NOMO-1 (cell line): ENCODE measurements around the gene ASCC3.
"Not testable (repeated sequence)": the region's sequence is repeated elsewhere in the genome, so short reads cannot be mapped to it uniquely, and the experiment has no call there.

Source experiments
- DNase-seq, 2 experiments: peaks; one replicate each; lab custom pipeline; 2025; ENCODE audit not compliant: unreplicated experiment in 2 of 2; lab: John Stamatoyannopoulos, UW

Gene ASCC3

GRCh38 chr6:100880853-100881706 lies at the start of gene ASCC3:
Gene ASCC3, minus strand, starts transcription at chr6:100881329. Its CDS starts 13,332 bp downstream, at chr6:100867997.
- peak; percentile 87 to 94 for DNase-seq

GRCh38 chr6:100925749-100926148 lies 44.6 kb upstream of the ASCC3 start:
- DNase-seq, result no peak

DNA sequence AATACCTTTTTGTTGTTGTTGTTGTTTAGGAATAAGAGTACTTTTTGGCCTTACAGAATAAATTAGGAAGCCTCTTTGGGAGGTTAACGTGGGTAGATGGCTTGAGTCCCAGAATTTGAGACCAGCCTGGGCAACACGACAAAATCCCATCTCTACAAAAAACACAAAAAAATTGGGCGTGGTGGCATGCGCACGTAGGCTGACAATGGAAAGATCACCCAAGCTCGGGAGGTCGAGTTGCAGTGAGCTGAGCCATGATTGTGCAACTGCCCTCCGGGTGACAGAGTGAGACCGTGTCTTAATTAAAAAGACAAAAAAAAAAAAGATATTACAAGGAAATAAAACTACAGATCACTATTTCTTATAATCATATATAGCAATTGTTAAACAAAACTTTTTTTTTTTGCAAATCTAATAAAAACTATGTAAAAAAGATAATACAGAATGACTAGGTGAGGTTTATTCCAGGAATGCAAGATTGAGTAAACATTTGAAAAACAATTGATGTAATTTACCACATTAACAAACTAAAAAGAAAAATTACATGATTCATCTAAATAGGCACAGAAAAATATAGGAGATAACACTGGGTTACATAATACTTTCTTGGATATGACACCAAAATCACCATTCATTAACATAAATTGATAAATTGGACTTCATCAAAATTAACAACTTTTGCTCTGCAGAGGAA lies 43.6 kb upstream of the ASCC3 start:
- DNase-seq, result no peak

DNA sequence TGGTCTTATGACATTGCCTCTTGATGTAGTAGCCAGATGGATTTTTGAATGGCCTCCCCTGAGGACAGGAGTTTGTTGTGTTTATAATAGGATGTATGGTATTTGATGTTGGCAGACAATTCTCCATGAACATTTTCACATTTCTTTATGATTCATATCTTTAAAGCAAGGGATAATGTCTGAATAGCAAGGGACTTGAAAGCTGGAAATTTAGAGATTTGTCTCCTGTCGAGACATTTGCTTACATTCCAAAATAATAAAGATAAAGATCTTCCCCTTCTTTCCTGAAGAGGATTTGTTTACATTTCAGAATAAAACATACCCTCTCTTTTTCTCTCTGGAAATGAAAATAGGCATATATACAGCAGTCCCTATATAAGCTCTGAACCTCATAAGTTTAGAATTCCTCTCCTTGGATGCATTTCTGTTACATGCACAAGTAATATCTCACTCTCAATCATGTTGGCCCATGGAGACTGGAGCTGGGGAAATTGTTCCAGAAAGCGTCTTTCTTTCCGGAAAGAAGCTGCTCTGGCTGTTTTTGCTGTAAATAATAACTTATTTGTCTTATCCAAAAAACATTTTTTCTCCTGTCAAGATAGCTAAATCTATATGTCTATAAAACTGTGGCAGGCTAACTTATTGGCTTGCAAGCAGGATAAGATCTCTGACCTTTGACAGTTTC lies 42.5 kb upstream of the ASCC3 start:
- no peak for DNase-seq

DNA sequence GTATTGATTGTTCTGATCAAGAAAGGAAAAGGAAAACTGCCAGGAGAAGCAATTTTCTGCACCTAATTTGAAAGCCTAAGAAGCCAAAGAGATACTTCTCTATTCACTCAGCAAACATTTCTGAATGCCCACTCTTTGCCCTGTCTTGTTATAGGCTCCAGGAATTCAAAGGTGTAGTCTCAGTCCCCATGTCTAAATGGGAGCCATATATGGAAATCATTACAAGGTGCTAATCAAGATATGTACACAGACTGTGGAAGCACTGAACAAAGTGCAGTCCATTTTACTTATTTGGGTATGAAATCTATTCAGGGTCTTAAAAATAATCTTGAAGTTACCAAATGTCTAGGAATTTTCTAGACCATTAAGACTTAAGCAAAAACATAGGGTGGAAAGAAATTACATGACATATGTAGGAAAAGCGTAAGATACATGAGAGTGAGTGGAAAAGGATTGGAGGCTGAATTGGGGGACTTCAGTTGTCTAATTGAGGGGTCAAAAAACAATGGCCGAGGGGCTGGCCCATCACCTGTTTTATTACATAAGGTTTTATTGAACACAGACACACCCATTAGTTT lies 39.0 kb upstream of the ASCC3 start:
- DNase-seq, result no peak

GRCh38 chr6:100918152-100918551 lies 37.0 kb upstream of the ASCC3 start:
- DNase-seq, result no peak

DNA sequence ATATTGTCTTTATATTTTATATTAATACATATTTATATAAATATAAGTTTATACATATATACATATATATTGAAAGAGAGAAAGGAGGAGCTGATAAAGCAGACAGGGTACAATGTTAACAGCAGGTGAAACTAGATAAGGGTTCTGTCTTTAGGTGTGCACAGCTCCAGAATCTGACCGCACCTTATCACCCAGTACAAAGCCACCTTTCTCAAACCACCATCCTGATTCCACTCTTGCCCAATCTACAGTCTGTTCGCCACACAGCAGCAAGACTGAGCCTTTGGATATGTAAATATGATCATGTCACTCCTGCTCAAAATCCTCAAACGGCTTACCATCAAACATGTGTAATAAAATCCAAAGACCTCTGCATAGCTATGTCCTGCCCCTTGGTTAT lies 34.7 kb upstream of the ASCC3 start:
- no peak for DNase-seq

- no peak for DNase-seq
Observed at GRCh38 chr6:100913400-100914276, 32.5 kb upstream of the ASCC3 start.

DNA sequence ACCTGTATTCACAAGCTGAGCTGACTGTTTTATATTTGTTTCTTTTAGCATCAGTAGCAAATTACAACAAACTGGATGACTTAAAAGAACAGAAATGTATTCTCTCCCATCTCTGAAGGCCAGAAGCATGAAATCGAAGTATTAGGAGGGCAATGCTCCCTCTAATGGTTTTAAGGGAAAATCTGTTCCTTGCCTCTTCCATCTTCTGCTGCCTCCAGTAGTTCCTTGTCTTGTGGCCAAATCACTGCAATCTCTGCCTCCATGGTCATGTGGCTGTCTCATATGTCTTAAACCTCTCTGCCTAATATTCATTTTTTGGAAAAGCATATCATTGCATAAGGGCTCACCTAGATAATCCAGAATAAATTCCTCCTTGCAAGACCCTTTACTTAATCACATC lies 25.2 kb upstream of the ASCC3 start:
- no peak for DNase-seq

DNA sequence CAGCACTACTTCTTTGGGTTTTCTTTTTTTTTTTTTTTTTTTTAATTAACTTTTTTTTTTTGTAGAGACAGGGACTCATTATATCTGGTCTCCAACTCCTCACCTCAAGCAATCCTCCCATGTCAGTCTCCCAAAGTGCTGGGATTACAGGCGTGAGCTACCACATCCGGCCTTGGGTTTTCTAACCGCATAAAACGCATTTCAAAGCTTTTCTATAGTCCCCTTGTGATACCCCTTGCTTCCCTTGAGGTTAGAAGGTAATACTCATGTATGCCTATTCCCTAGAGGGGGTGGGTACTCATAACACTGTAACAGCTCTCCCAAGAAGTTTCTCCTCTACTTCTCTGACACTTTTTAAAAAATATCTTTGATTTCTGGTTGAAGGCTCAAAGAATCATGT lies 23.9 kb upstream of the ASCC3 start:
- DNase-seq, result no peak

DNA sequence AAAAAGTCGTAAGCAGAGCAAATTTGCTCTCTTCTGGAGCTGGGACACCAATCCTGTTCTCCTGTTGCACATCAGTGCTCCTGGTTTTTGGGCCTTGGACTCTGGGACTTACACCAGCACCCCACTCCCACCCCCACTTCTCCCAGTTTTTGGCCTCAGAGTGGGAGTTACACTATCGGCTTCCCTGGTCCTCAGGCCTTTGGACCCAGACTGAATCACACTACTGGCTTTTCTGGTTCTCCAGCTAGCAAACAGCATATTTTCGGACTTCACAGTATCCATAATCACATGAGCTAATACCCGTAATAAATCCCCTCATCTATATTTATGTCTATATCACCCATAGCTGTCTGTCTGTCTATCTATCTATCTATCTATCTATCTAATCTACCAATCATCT lies 23.2 kb upstream of the ASCC3 start:
- no peak for DNase-seq

- DNase-seq, result no peak
Observed at GRCh38 chr6:100901582-100901981, 20.5 kb upstream of the ASCC3 start.

GRCh38 chr6:100899202-100899601 lies 18.1 kb upstream of the ASCC3 start:
- DNase-seq, result no peak

DNA sequence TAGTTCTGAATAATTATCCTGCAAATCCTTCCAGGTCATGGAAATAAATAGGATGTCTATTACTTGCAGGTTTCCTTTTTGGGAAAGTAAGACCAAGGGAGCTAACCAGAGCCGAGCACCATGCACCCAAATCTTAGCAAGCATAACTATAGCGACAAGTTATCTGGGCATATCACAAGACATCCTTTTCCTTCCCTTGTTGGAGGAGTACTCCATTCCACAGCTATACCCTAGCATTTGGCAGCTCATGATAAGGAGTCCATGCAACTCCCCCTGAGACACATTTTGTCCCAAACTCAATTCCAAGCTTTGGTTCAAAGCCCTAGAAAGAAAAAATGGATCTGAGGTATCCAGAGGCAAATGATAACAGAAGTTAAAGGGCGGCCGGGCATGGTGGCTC lies 16.5 kb upstream of the ASCC3 start:
- DNase-seq, result no peak

- no peak for DNase-seq
Observed at GRCh38 chr6:100893743-100894142, 12.6 kb upstream of the ASCC3 start.

- DNase-seq, result no peak
Observed at GRCh38 chr6:100892693-100893092, 11.6 kb upstream of the ASCC3 start.

- DNase-seq, result no peak
Observed at GRCh38 chr6:100892116-100892515, 11.0 kb upstream of the ASCC3 start.

- DNase-seq, result no peak
Observed at GRCh38 chr6:100891079-100891478, 9.9 kb upstream of the ASCC3 start.

DNA sequence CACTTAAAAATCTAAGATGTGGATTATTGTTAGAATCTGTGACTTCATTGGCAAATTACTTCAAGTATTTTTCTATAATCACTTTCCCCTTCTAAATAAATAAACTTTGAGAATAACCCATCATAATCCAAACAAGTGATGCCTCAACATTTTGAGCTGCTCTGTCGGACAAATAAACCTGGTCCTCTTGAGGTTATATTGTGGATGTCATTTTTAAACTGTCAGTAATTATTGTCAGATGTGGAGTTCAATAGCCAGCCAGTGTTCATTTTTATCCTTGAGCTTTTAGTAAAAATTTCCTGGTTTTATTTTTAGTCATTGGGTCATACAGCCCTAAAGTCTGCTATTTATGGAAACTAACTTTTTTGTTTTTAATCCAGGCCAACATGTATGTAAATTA lies 9.5 kb upstream of the ASCC3 start:
- DNase-seq, result not testable (repeated sequence)

DNA sequence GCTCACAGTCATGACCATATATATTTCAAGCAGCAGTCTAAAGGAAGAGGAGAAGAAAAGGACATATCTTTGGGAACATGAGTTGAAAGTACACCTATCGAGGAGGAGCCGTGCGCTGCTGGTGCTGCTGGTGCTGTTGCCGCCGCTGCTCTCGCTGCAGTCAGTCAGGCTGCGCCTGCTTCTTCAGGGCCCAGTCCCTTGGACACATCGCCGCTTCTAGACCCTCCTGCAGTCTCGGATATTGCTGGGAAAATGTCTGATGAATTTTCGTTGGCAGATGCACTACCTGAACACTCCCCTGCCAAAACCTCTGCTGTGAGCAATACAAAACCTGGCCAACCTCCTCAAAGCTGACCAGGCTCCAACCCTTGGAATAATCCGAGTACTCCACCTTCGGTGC lies 8.2 kb upstream of the ASCC3 start:
- DNase-seq, result no peak
